Measurements from ENCODE around the gene PRR5. TPM values are rescaled to one million over a fixed set of nuclear protein-coding genes. Genes with fewer than 3 reads are reported as not detected.

Gene PRR5
- total and polyA plus RNA-seq, 2 of the 13 experiments (the other 11 are each of a cell fraction or from before 2014, with no cell fraction given): 11.6 to 27.5 TPM

GRCh38 chr22:44735518-44736428 lies 33.8 kb downstream of the PRR5 start (continued):
- TF ChIP-seq ZNF530 (CRISPR knock-in tag; IDR thresholded peaks at IDR 0.05; ENCODE audit: low read depth) (no peak), CBX1 (IDR thresholded peaks at IDR 0.05; ENCODE audit: low read depth) (peak; percentile 27), KLF6 (CRISPR knock-in tag; IDR thresholded peaks at IDR 0.05) (no peak), AKNA (CRISPR knock-in tag; IDR thresholded peaks at IDR 0.05; ENCODE audit: borderline replicate concordance) (no peak), ZNF232 (CRISPR knock-in tag; IDR thresholded peaks at IDR 0.05; ENCODE audit: borderline replicate concordance) (no peak), EZH2 (conservative IDR thresholded peaks at IDR 0.05; ENCODE audit: low read depth, low read length) (no peak), SYNCRIP (IDR thresholded peaks at IDR 0.05; ENCODE audit: insufficient read depth, low read depth, low read length) (no peak), ZNF598 (CRISPR knock-in tag; IDR thresholded peaks at IDR 0.05; ENCODE audit: borderline replicate concordance) (no peak; the same call in 1 of the 2 replicates), ZNF563 (CRISPR knock-in tag; IDR thresholded peaks at IDR 0.05) (no peak), ZHX2 (IDR thresholded peaks at IDR 0.05; ENCODE audit: low read depth) (0 out of 2 replicates have a peak, but pooled peaks have one; percentile 38), ZHX2 (CRISPR knock-in tag; IDR thresholded peaks at IDR 0.05; ENCODE audit: borderline replicate concordance) (no peak), ZNF431 (CRISPR knock-in tag; IDR thresholded peaks at IDR 0.05; ENCODE audit: borderline replicate concordance, low read depth) (no peak), NFE2 (CRISPR knock-in tag; IDR thresholded peaks at IDR 0.05) (no peak), HNF1B (CRISPR knock-in tag; IDR thresholded peaks at IDR 0.05) (0 out of 2 replicates have a peak, but pooled peaks have one; percentile 24), SIN3B (IDR thresholded peaks at IDR 0.05; ENCODE audit: low read length) (0 out of 2 replicates have a peak, but pooled peaks have one; percentile 20)
